ENCODE results near the gene MALAT1.
"Not testable (repeated sequence)": the region's sequence is repeated elsewhere in the genome, so short reads cannot be mapped to it uniquely, and the experiment has no call there.

Gene MALAT1

DNA sequence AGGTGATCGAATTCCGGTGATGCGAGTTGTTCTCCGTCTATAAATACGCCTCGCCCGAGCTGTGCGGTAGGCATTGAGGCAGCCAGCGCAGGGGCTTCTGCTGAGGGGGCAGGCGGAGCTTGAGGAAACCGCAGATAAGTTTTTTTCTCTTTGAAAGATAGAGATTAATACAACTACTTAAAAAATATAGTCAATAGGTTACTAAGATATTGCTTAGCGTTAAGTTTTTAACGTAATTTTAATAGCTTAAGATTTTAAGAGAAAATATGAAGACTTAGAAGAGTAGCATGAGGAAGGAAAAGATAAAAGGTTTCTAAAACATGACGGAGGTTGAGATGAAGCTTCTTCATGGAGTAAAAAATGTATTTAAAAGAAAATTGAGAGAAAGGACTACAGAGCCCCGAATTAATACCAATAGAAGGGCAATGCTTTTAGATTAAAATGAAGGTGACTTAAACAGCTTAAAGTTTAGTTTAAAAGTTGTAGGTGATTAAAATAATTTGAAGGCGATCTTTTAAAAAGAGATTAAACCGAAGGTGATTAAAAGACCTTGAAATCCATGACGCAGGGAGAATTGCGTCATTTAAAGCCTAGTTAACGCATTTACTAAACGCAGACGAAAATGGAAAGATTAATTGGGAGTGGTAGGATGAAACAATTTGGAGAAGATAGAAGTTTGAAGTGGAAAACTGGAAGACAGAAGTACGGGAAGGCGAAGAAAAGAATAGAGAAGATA is at the start of gene MALAT1:
TSS of gene MALAT1 (plus strand) at position 69 of the 736 bp plus-strand sequence.
- peak; percentile 92 for DNase-seq
- in situ Hi-C loops (cut with HindIII; ENCODE audit: low pct_ligation_motif_present, low pct_unique_long_range_greater_than_20kb, low sequenced_read_pairs) = loop anchor here (10.0 kb wide), 1 partner anchor 74 kb away; the partner anchor contains the start of gene NEAT1

DNA sequence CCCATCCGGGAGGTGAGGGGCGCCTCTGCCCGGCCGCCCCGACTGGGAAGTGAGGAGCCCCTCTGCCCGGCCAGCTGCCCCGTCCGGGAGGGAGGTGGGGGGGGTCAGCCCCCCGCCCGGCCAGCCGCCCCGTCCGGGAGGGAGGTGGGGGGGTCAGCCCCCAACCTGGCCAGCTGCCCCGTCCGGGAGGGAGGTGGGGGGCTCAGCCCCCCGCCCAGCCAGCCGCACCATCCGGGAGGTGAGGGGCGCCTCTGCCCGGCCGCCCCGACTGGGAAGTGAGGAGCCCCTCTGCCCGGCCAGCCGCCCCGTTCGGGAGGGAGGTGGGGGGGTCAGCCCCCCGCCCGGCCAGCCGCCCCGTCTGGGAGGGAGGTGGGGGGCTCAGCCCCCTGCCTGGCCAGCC is 47.5 kb upstream of the MALAT1 start:
- DNase-seq; in situ Hi-C loops (cut with HindIII; ENCODE audit: low pct_ligation_motif_present, low pct_unique_long_range_greater_than_20kb, low sequenced_read_pairs): not testable (repeated sequence)

DNA sequence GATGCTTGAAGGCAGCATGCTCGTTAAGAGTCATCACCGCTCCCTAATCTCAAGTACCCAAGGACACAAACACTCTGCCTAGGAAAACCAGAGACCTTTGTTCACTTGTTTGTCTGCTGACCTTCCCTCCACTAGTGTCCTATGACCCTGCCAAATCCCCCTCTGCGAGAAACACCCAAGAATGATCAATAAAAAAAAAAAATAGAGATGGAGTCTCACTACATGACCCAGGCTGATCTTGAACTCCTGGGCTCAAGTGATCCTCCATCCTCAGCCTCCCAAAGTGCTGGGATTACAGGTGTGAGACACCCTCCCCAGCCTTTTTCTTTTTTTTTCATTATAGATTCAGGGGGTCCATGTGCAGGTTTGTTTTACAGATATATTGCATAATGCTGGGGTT is 46.6 kb upstream of the MALAT1 start:
- in situ Hi-C loops (cut with HindIII; ENCODE audit: low pct_ligation_motif_present, low pct_unique_long_range_greater_than_20kb, low sequenced_read_pairs); DNase-seq: not testable (repeated sequence)

DNA sequence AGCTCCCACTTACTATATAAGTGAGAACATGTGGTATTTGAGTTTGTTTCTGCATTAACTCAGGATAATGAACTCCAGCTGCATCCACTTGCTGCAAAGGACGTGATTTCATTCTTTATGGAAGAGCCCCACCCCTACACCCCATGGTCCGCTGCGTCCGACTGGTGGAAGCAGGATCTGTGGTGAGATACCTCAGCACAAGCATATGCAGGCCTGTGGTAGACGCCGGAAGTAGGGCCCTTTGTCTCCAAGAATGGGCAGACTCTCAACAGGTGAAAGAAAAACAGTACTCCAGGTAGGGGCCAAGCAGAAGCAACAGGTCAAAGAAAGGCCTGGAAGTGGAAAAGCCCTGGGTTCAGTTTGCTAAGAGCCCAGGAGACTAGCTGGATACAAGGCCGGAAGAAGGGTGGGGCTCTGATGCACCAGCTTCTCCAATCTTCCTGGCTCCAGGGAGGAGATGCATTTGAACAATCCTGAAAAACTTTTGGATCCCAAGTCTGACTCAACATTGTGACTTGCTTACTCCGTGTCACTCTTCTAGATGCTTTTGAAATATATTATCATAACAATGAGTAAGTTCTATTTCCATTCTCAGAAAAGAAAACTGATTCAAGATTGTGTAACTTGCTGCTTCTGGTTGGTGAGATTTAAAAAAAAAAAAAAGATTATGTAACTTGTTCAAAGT is 45.9 kb upstream of the MALAT1 start:
- no peak for DNase-seq
- in situ Hi-C loops (cut with HindIII; ENCODE audit: low pct_ligation_motif_present, low pct_unique_long_range_greater_than_20kb, low sequenced_read_pairs) = no loop called here

DNA sequence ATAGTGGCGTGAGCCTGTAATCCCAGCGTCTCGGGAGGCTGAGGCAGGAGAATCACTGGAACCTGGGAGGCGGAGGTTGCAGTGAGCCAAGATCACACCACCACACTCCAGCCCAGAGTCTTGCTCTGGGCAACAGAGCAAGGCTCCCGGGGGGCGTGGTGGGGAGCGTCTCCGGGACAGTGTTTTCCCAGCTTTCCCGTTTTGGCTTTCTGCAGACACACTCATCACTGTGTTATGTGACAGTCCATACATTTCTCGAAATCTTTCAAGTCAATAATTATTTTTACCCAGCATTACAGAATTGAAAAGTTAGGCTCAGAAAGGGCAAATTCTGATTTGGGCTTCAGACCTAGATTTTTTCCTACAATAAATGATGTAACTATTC is 44.5 kb upstream of the MALAT1 start:
- in situ Hi-C loops (cut with HindIII; ENCODE audit: low pct_ligation_motif_present, low pct_unique_long_range_greater_than_20kb, low sequenced_read_pairs) = no loop called here
- peak; percentile 20 for DNase-seq

DNA sequence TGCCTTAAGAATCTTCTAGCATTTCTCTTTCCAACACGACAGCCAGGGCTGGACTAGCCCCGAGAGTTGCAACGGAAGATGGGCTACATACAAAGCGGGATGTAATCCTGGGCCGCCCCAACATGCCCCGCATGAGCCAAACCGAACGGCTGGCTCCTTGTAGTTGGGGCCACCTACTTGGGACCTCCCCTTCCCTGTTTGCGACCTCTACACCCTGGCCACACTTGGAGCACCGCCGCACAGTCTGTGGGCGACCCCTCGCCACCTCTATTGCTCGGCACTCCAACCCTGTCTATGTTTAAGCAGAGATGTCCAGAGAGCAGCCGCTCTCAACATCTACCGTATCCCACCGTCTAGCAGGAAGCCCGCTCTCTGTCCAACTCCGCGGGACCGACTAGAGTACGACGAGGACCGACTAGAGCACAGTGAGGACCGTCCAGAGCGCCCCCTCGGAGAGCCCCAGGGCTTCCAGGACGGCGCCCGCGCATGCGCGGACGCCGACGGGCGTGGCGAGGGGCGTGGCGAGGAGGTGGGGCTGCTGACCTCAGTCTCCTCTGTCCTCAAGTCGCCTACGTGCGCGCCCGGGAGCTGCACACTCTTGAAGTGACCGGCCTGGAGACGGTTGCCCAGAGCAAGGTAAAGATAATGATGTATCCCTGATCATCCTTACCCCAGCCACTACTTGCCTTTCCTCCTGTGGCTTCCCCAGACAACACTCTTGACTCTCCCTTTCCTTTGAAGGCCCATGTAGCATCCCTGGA is 44.0 kb upstream of the MALAT1 start:
- DNase-seq = peak; percentile 83
- in situ Hi-C loops (cut with HindIII; ENCODE audit: low pct_ligation_motif_present, low pct_unique_long_range_greater_than_20kb, low sequenced_read_pairs) = no loop called here

DNA sequence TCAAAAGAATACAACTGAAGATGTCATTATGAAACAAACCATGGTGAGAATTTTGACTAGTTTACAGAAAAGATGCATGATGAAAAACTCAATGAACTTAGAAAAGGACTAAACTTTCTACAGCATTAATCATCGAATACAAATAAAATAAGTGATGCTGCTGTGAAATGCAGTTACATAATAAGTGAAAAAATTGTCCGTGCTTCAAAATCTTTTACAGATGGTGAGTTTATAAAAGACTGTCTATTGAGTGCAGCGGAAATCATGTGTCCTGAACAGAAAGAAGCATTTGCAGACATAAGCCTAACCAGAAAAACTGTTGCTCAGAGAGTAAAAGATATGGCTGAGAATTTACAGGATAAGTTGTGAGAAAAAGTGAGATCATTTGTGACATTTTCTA is 42.4 kb upstream of the MALAT1 start:
- DNase-seq = no peak
- in situ Hi-C loops (cut with HindIII; ENCODE audit: low pct_ligation_motif_present, low pct_unique_long_range_greater_than_20kb, low sequenced_read_pairs) = no loop called here

DNA sequence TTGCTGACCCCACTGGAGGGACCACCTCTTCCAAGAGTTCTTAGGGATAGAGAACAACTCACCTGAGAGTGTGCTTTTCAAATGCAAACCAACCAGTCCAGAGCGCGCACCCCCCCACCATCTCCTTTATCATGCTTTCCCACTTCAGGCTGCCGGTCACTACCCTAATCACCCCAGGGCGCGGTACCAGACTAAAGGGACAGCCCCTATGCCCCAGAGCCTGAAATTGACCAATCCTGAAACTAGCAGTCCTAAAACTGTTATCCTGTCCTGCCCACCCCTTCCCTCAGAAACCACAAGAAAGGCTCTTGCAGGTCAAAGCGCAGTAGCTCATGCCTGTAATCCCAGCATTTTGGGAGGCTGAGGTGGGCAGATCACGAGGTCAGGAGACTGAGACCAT is 39.3 kb upstream of the MALAT1 start:
- in situ Hi-C loops (cut with HindIII; ENCODE audit: low pct_ligation_motif_present, low pct_unique_long_range_greater_than_20kb, low sequenced_read_pairs) = no loop called here
- no peak for DNase-seq

DNA sequence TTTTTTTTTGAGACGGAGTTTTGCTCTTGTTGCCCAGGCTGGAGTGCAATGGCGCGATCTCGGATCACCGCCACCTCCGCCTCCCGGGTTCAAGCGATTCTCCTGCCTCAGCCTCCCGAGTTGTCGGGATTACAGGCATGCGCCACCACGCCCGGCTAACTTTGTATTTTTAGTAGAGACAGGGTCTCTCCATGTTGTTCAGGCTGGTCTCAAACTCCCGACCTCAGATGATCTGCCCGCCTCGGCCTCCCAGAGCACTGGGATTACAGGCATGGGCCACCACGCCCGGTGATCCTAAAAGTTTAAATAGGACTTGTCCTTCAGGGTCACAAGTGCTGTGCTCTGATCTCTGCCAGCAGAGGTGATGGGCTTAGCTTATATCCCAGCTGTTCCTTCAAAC is 33.4 kb upstream of the MALAT1 start:
- in situ Hi-C loops (cut with HindIII; ENCODE audit: low pct_ligation_motif_present, low pct_unique_long_range_greater_than_20kb, low sequenced_read_pairs) = not testable (repeated sequence)

DNA sequence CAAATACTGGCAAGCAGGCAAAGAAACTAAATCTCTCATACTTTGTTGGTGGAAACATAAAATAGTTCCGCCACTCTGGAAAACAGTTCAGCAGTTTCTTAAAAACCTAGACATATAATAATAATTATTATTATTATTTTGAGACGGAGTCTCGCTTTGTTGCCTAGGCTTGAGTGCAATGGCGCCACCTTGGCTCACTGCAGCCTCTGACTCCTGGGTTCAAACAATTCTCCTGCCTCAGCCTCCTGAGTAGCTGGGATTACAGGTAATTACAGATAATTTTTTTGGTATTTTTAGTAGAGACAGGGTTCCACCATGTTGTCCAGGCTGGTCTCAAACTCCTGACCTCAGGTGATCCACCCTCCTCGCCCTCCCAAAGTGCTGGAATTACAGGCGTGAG is 31.5 kb upstream of the MALAT1 start:
- in situ Hi-C loops (cut with HindIII; ENCODE audit: low pct_ligation_motif_present, low pct_unique_long_range_greater_than_20kb, low sequenced_read_pairs); DNase-seq: not testable (repeated sequence)

More for the DNA sequence above, 33.4 kb upstream of the MALAT1 start:
- not testable (repeated sequence) for DNase-seq

DNA sequence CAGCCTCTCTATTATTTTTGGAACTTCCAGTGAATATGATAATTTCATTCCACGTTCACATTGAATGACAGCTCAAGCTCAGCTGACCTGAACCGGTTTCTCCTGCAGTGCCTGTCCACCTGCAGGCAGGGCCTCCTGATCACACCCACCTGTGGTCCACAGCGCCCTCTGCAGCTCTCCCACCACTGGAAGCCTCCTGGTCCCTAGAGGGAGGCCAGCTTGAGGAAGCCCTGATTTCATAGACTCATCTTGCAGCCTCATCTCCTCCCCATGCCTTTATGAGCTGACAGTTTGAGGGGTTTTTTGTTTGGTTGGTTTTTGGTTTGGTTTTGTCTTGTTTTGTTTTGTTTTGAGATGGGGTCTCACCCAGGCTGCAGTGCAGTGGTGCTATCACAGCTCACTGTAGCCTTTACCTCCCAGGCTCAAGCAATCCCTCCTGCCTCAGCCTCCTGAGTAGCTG is 29.9 kb upstream of the MALAT1 start:
- in situ Hi-C loops (cut with HindIII; ENCODE audit: low pct_ligation_motif_present, low pct_unique_long_range_greater_than_20kb, low sequenced_read_pairs) = no loop called here
- DNase-seq = peak; percentile 32

DNA sequence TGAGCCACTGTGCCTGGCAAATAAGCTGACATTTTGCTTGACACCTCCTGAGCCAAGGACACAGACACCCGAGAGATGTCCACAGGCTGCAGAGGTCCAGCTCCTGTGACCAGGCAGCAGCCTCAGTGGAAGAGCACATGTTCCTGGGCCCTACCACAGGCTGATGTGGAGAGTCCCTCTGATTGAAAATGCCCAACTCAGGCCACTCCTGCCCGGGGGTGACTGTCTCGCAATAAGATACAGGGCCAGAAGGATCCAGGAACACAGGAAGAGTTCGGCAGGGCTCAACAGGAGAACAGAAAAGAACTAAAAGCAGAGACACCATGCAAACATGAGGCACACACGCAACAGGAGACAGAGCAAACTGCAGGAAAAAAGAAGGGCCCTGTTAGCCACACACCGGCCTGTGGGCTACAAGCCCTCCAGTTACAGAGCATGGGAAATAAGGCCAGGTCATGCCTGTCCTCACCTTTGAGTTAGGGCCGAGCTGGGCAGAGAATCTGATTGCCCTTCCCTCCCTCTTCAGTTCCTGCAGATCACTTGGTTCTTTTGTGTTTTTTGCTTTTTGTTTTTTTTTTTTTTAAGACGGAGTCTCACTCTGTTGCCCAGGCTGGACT is 28.3 kb upstream of the MALAT1 start:
- in situ Hi-C loops (cut with HindIII; ENCODE audit: low pct_ligation_motif_present, low pct_unique_long_range_greater_than_20kb, low sequenced_read_pairs) = no loop called here
- no peak for DNase-seq

DNA sequence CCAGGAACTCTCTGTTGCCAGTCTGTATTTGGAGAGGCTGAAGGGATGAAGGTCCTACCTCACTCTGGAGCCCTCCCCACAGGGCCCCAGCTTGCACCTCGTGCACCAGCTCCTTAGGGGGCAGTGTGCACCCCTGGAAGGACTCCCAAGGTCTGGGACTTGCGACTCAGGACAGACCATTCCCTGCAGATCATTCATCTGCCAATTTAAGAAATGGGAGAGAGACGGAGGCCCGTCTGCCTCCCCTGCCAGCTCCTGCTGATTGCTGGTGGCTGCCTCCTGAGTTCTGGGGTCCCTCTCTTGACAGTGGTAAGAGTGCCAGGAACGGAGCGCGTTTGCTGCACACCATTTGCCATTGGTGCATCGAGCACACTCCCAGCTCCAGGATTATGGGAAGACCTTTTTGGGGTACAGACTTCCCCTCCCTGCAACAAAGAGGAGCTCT is 27.4 kb upstream of the MALAT1 start:
- DNase-seq = peak; percentile 81
- in situ Hi-C loops (cut with HindIII; ENCODE audit: low pct_ligation_motif_present, low pct_unique_long_range_greater_than_20kb, low sequenced_read_pairs) = no loop called here

DNA sequence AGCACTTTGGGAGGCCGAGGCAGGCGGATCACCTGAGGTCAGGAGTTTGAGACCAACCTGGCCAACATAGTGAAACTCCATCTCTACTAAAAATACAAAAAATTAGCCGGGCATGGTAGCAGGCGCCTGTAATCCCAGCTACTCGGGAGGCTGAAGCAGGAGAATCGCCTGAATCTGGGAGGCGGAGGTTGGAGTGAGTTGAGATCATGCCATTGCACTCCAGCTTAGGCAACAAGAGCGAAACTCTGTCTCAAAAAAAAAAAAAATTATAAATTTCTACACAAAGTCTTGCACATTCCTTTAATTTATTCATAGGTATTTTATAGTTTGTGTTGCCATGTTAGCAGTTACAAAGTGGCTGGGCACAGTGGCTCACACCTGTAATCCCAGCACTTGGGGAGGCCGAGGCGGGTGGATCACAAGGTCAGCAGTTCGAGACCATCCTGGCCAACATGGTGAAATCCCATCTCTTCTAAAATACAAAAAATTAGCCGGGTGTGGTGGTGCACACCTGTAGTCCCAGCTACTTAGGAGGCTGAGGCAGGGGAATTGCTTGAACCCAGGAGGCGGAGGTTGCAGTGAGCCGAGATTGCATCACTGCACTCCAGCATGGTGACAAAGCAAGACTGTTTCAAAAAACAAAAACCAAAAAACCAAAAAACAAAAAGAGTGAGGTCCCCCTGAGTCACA is 26.1 kb upstream of the MALAT1 start:
- in situ Hi-C loops (cut with HindIII; ENCODE audit: low pct_ligation_motif_present, low pct_unique_long_range_greater_than_20kb, low sequenced_read_pairs); DNase-seq: not testable (repeated sequence)

DNA sequence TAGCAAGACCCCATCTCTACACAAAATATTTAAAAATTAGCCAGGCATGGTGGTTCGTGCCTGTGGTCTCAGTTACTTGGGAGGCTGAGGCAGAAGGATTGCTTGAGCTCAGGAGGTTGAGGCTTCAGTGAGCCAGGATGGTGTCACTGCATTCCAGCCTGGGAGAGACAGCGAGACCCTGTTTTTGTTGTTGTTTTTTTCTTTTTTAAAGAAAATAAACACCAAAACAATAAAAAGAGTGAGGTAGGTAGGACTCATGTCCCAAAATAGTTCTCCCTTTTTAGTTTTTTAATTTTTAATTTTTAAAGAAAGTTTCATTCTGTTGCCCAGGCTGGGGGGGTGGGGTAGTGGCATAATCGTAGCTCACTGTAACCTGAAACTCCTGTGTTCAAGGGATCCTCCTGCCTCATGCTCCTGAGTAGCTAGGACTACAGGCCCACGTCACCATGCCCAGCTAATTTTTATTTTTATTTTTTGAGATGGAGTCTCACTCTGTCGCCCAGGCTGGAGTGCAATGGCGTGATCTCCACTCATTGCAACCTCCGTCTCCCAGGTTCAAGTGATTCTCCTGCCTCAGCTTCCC is 25.5 kb upstream of the MALAT1 start:
- no peak for DNase-seq
- in situ Hi-C loops (cut with HindIII; ENCODE audit: low pct_ligation_motif_present, low pct_unique_long_range_greater_than_20kb, low sequenced_read_pairs) = no loop called here

DNA sequence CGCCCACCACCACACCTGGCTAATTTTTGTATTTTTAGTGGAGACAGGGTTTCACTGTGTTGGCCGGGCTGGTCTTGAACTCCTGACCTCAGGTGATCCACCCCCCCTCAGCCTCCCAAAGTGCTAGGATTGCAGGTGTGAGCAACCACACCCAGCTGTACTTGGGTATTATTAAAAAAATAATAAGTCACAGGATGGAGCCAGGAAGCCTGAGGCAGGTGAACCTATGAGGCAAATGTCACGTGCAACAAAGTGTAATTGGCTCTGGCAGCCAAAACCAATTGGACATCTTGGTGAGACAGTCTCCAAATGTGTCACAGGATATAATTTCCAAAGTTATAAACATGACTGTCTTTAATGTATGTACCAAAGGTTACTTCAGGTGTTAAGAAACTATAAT is 24.0 kb upstream of the MALAT1 start:
- in situ Hi-C loops (cut with HindIII; ENCODE audit: low pct_ligation_motif_present, low pct_unique_long_range_greater_than_20kb, low sequenced_read_pairs) = no loop called here
- no peak for DNase-seq

DNA sequence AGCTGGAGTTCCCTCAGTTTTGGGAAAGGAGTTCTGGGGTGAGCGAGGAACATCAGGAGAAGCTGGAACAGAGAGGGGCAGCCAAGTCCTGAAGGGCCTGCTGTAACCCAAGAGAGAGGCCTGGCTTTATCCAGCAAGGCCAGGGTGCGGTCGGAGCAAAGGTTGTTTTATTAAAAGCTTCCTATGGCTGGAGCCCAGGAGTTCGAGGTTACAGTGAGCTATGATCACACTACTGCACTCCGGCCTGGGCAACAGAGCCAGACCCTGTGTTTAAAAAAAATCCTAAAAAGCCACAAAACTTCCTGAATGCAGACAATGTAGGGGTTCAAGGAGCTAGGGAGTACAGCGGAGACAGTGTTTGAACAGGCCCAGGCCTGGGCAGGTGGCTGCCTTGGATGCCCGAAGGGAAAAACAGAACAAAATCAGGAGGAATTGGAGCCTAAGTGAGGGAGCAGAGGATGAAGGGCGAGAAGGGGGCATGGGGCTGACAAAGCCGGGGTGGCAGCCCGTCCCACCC is 22.2 kb upstream of the MALAT1 start:
- in situ Hi-C loops (cut with HindIII; ENCODE audit: low pct_ligation_motif_present, low pct_unique_long_range_greater_than_20kb, low sequenced_read_pairs) = no loop called here
- no peak for DNase-seq

Data from ACHN (cell line).